GM23338 (cell line): ENCODE data around the gene POPDC3. TPM values are rescaled to one million over a fixed set of nuclear protein-coding genes. Genes with fewer than 3 reads are reported as not detected.

Experiments
- ATAC-seq: fragments of 200-7000 bp; cut with Tn5 transposase; 3 replicates; pipeline ENCODE4 v1.9.1; 2020
- DNase-seq: peaks from one replicate; pipeline ENCODE4 v3.0.0-alpha.2; 2015; ENCODE audit warnings: low spot score
- H2AFZ ChIP-seq: fragments of 200-600 bp; sonication (generic); 2 replicates; pipeline ENCODE4 v1.8.0; 2016; ENCODE audit warnings: antibody characterized with exemption, mild to moderate bottlenecking, moderate library complexity
- H3F3A ChIP-seq: fragments of 200-600 bp; sonication (generic); replicated peaks from 2 replicates; pipeline ENCODE4 v1.8.0; 2017; ENCODE audit warnings: antibody characterized with exemption, mixed run types, low read depth
- H3K27ac ChIP-seq: fragments of 200-600 bp; sonication (generic); 2 replicates; pipeline ENCODE4 v1.6.1; 2016; ENCODE audit warnings: low read depth
- H3K27me3 ChIP-seq: fragments of 200-600 bp; sonication (generic); 2 replicates; pipeline ENCODE4 v1.8.0; 2016; ENCODE audit warnings: mild to moderate bottlenecking, mixed run types, moderate library complexity; ENCODE audit not compliant: insufficient read depth
- H3K36me3 ChIP-seq: fragments of 200-600 bp; sonication (generic); 2 replicates; pipeline ENCODE4 v1.8.0; 2016; ENCODE audit warnings: mild to moderate bottlenecking; ENCODE audit not compliant: insufficient read depth
- H3K4me1 ChIP-seq: fragments of 200-600 bp; sonication (generic); 2 replicates; pipeline ENCODE4 v1.8.0; 2016; ENCODE audit warnings: mild to moderate bottlenecking, moderate library complexity; ENCODE audit not compliant: insufficient read depth
- H3K4me2 ChIP-seq: fragments of 200-600 bp; sonication (generic); 2 replicates; pipeline ENCODE4 v1.7.1; 2017; ENCODE audit warnings: mixed run types
- H3K4me3 ChIP-seq: fragments of 200-600 bp; sonication (generic); 2 replicates; pipeline ENCODE4 v1.6.1; 2016; ENCODE audit warnings: mixed run types
- H3K79me2 ChIP-seq: fragments of 200-600 bp; sonication (generic); replicated peaks from 2 replicates; pipeline ENCODE4 v1.8.0; 2017; ENCODE audit warnings: mild to moderate bottlenecking; ENCODE audit not compliant: insufficient read depth
- H3K9me2 ChIP-seq: fragments of 200-600 bp; sonication (generic); 2 replicates; pipeline ENCODE4 v1.8.0; 2017; ENCODE audit not compliant: insufficient read depth
- H4K20me1 ChIP-seq: fragments of 200-600 bp; sonication (generic); replicated peaks from 2 replicates; pipeline ENCODE4 v1.8.0; 2017; ENCODE audit warnings: mild to moderate bottlenecking; ENCODE audit not compliant: insufficient read depth
- H3K27ac Mint-ChIP-seq: 2 replicates; pipeline ENCODE4 v1.8.0; 2020; ENCODE audit warnings: inconsistent platforms, mild to moderate bottlenecking, moderate library complexity, mixed read lengths
- H3K27me3 Mint-ChIP-seq: 3 replicates; pipeline ENCODE4 v1.8.0; 2022; ENCODE audit warnings: low read depth, mild to moderate bottlenecking, moderate library complexity, mixed read lengths, inconsistent platforms; ENCODE audit not compliant: insufficient read depth, poor library complexity
- H3K36me3 Mint-ChIP-seq: 3 replicates; pipeline ENCODE4 v1.8.0; 2021; ENCODE audit warnings: low read depth, mild to moderate bottlenecking, inconsistent platforms, moderate library complexity, mixed read lengths
- H3K4me1 Mint-ChIP-seq: 3 replicates; pipeline ENCODE4 v1.8.0; 2020; ENCODE audit warnings: mild to moderate bottlenecking, inconsistent platforms, mixed read lengths
- H3K4me3 Mint-ChIP-seq: 3 replicates; pipeline ENCODE4 v1.8.0; 2021; ENCODE audit warnings: moderate library complexity, mild to moderate bottlenecking, inconsistent platforms, mixed read lengths
- H3K9me3 Mint-ChIP-seq: 3 replicates; pipeline ENCODE4 v1.8.0; 2020; ENCODE audit warnings: moderate library complexity, mild to moderate bottlenecking, inconsistent platforms, mixed read lengths
- CREB1 ChIP-seq: fragments of 250-450 bp; sonication (Bioruptor Pico); IDR thresholded peaks from 2 replicates; pipeline ENCODE4 v1.5.0; 2020; ENCODE audit warnings: low read depth, mild to moderate bottlenecking, moderate library complexity
- ETS1 ChIP-seq: IDR thresholded peaks from 2 replicates; pipeline ENCODE4 v1.6.1; 2016; ENCODE audit warnings: antibody characterized with exemption
- EZH2phosphoT487 ChIP-seq: fragments of 200-600 bp; sonication (generic); IDR thresholded peaks from one replicate; pipeline ENCODE4 v1.8.1; 2018; ENCODE audit warnings: antibody characterized with exemption; ENCODE audit not compliant: unreplicated experiment
- JUNB ChIP-seq: IDR thresholded peaks from one replicate; pipeline ENCODE4 v1.6.1; 2016; ENCODE audit warnings: antibody characterized with exemption; ENCODE audit not compliant: unreplicated experiment
- POLR2AphosphoS5 ChIP-seq: IDR thresholded peaks from 2 replicates; pipeline ENCODE4 v1.6.1; 2016; ENCODE audit warnings: antibody characterized with exemption, low read depth
- STAT1 ChIP-seq: IDR thresholded peaks from one replicate; pipeline ENCODE4 v1.6.1; 2016; ENCODE audit warnings: antibody characterized with exemption; ENCODE audit not compliant: unreplicated experiment
- ZNF114 ChIP-seq: fragments of 250-450 bp; sonication (Bioruptor Pico); IDR thresholded peaks from 2 replicates; pipeline ENCODE4 v1.5.0; 2020; ENCODE audit warnings: mild to moderate bottlenecking, moderate library complexity
- ZNF331 ChIP-seq: fragments of 250-450 bp; sonication (Bioruptor Pico); IDR thresholded peaks from 2 replicates; pipeline ENCODE4 v1.5.0; 2020; ENCODE audit warnings: low read depth, mild to moderate bottlenecking, moderate library complexity
- ZNF462 ChIP-seq: fragments of 250-450 bp; sonication (Bioruptor Pico); IDR thresholded peaks from 2 replicates; pipeline ENCODE4 v1.5.0; 2020; ENCODE audit warnings: mild to moderate bottlenecking, moderate library complexity
- polyA plus RNA-seq: library from polyadenylated mRNA; unstranded; fragments of >200 nt; fragmentation: Nextera tagmentation; extraction: Ambion mirVana; gene quantifications from 2 replicates; pipeline ENCODE4 v1.2.1, GENCODE V29; 2016
- total RNA-seq: library from RNA; depleted of rRNA; stranded (reverse); fragments of >200 nt; shearing (Covaris generic); gene quantifications from 2 replicates; pipeline ENCODE4 v1.2.3, GENCODE V29; 2014
- TF ChIP-seq, protein P1 (sequence below), 2 experiments: fragments of 200-600 bp in 1 of 2; sonication (generic) in 1 of 2; conservative IDR thresholded peaks; 2 replicates each; pipeline versions ENCODE4 v1.5.1 to v1.6.1; 2016 to 2017; ENCODE audit warnings: antibody characterized with exemption in 2 of 2, low read depth in 2 of 2, mild to moderate bottlenecking in 2 of 2, moderate library complexity in 1 of 2

The POPDC3 gene
- total and polyA plus RNA-seq, 2 experiments from 2014 or later = 5.1 to 5.7 TPM

DNA sequence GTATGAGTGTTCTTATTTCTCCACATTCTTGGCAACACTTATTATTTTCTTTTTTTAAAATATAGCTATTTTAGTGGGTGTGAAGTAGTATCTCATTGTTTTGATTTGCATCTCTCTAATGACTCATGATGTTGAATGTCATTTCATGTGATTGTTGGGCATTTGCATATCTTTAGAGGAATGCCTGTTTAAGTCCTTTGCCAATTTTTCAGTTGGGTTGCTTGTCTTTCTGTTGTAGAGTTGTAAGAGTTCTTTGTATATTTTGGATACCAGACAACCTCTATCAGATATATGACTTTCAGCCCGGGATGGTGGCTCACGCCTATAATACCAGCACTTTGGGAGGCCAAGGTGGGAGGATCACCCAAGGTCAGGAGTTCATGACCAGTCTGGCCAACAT lies 5.1 kb upstream of the POPDC3 start:
- Histone ChIP-seq H3K9me2 (no peaks in the 10 kb centered on the region), H3K4me1 (peaks cover 30% of the 10 kb centered on the region), H3K4me3 (no peak overlapping the region), H3K4me2 (no peak overlapping the region), H3K27me3 (peaks cover 18% of the 10 kb centered on the region), H4K20me1 (no peaks in the 10 kb centered on the region), H2AFZ (no peak overlapping the region), H3K27ac (no peak overlapping the region), H3F3A (0 out of 2 replicates have a peak, but pooled peaks cover 5% of the 10 kb centered on the region), H3K36me3 (no peaks in the 10 kb centered on the region), H3K79me2 (no peaks in the 10 kb centered on the region)
- Mint-ChIP-seq H3K9me3 (no peaks in the 10 kb centered on the region; the same call in 2 of the 3 replicates), H3K4me1 (peaks cover 35% of the 10 kb centered on the region), H3K27me3 (peaks cover 4% of the 10 kb centered on the region), H3K36me3 (no peaks in the 10 kb centered on the region), H3K27ac (no peak overlapping the region), H3K4me3 (no peak overlapping the region)
- TF ChIP-seq JUNB (no peak), EZH2phosphoT487 (no peak), ETS1 (no peak), CREB1 (no peak)
- ATAC-seq (no peak), DNase-seq (no peak)

- H3K36me3 Mint-ChIP-seq = no peaks in the 10 kb centered on the region
- Histone ChIP-seq H3K36me3 (no peaks in the 10 kb centered on the region), H4K20me1 (no peaks in the 10 kb centered on the region), H3K4me1 (peaks cover 41% of the 10 kb centered on the region), H3K4me2 (no peak overlapping the region; the same call in 1 of the 2 replicates), H3K27me3 (peaks cover 38% of the 10 kb centered on the region), H2AFZ (0 out of 2 replicates have a peak overlapping the region, but pooled peaks have one; percentile 44), H3F3A (0 out of 2 replicates have a peak, but pooled peaks cover 5% of the 10 kb centered on the region), H3K9me2 (no peaks in the 10 kb centered on the region), H3K79me2 (no peaks in the 10 kb centered on the region), H3K27ac (no peak overlapping the region), H3K4me3 (no peak overlapping the region)
- ATAC-seq = no peak
- H3K4me3 Mint-ChIP-seq = no peak overlapping the region
- no peak for DNase-seq
- H3K27me3 Mint-ChIP-seq = peaks cover 4% of the 10 kb centered on the region
- peaks cover 37% of the 10 kb centered on the region for H3K4me1 Mint-ChIP-seq
- H3K9me3 Mint-ChIP-seq = no peaks in the 10 kb centered on the region; the same call in 2 of the 3 replicates
- no peak overlapping the region for H3K27ac Mint-ChIP-seq
- TF ChIP-seq POLR2AphosphoS5 (no peak), CREB1 (no peak), ZNF331 (CRISPR knock-in tag) (no peak), STAT1 (no peak), JUNB (no peak), ZNF114 (CRISPR knock-in tag) (no peak), ZNF462 (CRISPR knock-in tag) (no peak)
- TF ChIP-seq, protein P1, sequence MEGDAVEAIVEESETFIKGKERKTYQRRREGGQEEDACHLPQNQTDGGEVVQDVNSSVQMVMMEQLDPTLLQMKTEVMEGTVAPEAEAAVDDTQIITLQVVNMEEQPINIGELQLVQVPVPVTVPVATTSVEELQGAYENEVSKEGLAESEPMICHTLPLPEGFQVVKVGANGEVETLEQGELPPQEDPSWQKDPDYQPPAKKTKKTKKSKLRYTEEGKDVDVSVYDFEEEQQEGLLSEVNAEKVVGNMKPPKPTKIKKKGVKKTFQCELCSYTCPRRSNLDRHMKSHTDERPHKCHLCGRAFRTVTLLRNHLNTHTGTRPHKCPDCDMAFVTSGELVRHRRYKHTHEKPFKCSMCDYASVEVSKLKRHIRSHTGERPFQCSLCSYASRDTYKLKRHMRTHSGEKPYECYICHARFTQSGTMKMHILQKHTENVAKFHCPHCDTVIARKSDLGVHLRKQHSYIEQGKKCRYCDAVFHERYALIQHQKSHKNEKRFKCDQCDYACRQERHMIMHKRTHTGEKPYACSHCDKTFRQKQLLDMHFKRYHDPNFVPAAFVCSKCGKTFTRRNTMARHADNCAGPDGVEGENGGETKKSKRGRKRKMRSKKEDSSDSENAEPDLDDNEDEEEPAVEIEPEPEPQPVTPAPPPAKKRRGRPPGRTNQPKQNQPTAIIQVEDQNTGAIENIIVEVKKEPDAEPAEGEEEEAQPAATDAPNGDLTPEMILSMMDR (conservative IDR thresholded peaks at IDR 0.05; ENCODE audit: low read depth in 2 of 2) = no peak
These were observed 2.2 kb upstream of the POPDC3 start for GRCh38 chr6:105181981-105182515.
